OCI-LY7 (cell line): Measurements from ENCODE around the gene OSBP2.

Experiments used
- CTCF ChIP-seq: fragments of 200-600 bp; sonication (generic); conservative IDR thresholded peaks from 2 replicates; pipeline ENCODE4 v1.5.1; 2014; ENCODE audit warnings: mild to moderate bottlenecking, antibody characterized with exemption, low read length, moderate library complexity, mixed read lengths
- EZH2phosphoT487 ChIP-seq: fragments of 200-600 bp; sonication (generic); IDR thresholded peaks from 2 replicates; pipeline ENCODE4 v1.6.1; 2018; ENCODE audit warnings: low read depth, borderline replicate concordance, mild to moderate bottlenecking, mixed run types, antibody characterized with exemption, low read length, moderate library complexity, mixed read lengths

GRCh38 chr22:30665786-30666185 lies 28.9 kb upstream of the OSBP2 start:
- TF ChIP-seq CTCF (no peak), EZH2phosphoT487 (no peak)
